DND-41 (cell line): ENCODE measurements around the gene MFNG.

ENCODE experiments used
- EZH2 ChIP-seq: IDR thresholded peaks from 3 replicates; pipeline ENCODE4 v1.6.1; 2012; ENCODE audit warnings: borderline replicate concordance, low read depth, mild to moderate bottlenecking, moderate library complexity, low read length, inconsistent platforms; ENCODE audit not compliant: severe bottlenecking
- TF ChIP-seq, protein P1 (sequence below): IDR thresholded peaks from 2 replicates; pipeline ENCODE4 v1.5.1; 2012; ENCODE audit warnings: borderline replicate concordance, low read length, moderate library complexity, mild to moderate bottlenecking; ENCODE audit not compliant: poor library complexity, severe bottlenecking; ENCODE audit errors: extremely low read depth

DNA sequence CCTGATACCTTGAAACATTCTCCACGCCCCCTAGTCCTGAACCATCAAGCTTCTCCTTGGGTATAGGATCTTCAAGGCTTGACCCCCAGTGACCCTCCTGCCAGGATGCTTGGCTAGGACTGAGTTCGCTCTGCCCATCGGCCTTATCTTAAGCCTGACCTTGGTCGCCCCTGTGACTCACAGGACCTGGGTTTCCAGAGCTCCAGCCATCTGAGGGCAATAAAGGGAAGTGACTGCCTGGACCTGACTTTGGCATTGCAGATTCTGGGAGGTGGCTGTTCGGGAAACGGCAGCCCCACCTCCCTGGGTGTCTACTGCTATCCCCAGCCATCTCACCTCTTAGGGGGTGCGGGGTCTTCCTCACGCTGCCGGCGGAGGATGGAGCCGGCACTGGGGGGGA lies 17.7 kb upstream of the MFNG start:
- TF ChIP-seq, protein P1, sequence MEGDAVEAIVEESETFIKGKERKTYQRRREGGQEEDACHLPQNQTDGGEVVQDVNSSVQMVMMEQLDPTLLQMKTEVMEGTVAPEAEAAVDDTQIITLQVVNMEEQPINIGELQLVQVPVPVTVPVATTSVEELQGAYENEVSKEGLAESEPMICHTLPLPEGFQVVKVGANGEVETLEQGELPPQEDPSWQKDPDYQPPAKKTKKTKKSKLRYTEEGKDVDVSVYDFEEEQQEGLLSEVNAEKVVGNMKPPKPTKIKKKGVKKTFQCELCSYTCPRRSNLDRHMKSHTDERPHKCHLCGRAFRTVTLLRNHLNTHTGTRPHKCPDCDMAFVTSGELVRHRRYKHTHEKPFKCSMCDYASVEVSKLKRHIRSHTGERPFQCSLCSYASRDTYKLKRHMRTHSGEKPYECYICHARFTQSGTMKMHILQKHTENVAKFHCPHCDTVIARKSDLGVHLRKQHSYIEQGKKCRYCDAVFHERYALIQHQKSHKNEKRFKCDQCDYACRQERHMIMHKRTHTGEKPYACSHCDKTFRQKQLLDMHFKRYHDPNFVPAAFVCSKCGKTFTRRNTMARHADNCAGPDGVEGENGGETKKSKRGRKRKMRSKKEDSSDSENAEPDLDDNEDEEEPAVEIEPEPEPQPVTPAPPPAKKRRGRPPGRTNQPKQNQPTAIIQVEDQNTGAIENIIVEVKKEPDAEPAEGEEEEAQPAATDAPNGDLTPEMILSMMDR: no peak
- no peak for TF ChIP-seq EZH2
